COLO829 (cell line): Measurements from ENCODE around the gene IL17C.

ENCODE experiments used
- DNase-seq: peaks from one replicate; pipeline ENCODE4 v3.0.0; 2012; ENCODE audit warnings: low spot score

IL17C gene

GRCh38 chr16:88685156-88686061, 47.0 kb downstream of the IL17C start:
- DNase-seq, result no peak

GRCh38 chr16:88686062-88686438, 47.7 kb downstream of the IL17C start:
- no peak for DNase-seq

- peak; percentile 70 for DNase-seq
Measured at GRCh38 chr16:88686439-88687253, 48.3 kb downstream of the IL17C start, which contains the start of gene SNAI3. SNAI3 (minus strand) TSS chr16:88686507; CDS start chr16:88686406, 101 bp downstream.

GRCh38 chr16:88687254-88687576, 48.8 kb downstream of the IL17C start:
- DNase-seq, result no peak

- no peak for DNase-seq
Measured at GRCh38 chr16:88687676-88688012, 49.3 kb downstream of the IL17C start.

GRCh38 chr16:88688013-88688778, 49.8 kb downstream of the IL17C start:
- no peak for DNase-seq
